ENCODE measurements around the gene SYNPO2.

GRCh38 chr4:118957722-118958445 lies 69.2 kb downstream of the SYNPO2 start:
- no peak for TF ChIP-seq POLR2A (IDR thresholded peaks at IDR 0.05)
- TF ChIP-seq CTCF (IDR thresholded peaks at IDR 0.05) = no peak

Measured in vagina (tissue), 2 donors.